NCI-H82 treated with DMSO at 0.1 percent for 48 hours (cell line): ENCODE results near the gene MTMR12.

Experiments used
- DNase-seq: peaks from one replicate; lab custom pipeline; 2025; ENCODE audit not compliant: unreplicated experiment; lab: John Stamatoyannopoulos, UW

The MTMR12 gene

GRCh38 chr5:32201122-32201753 lies 111.5 kb downstream of the MTMR12 start:
- DNase-seq: no peak

GRCh38 chr5:32197032-32197431 lies 115.7 kb downstream of the MTMR12 start:
- no peak for DNase-seq

GRCh38 chr5:32195265-32195664 lies 117.5 kb downstream of the MTMR12 start:
- no peak for DNase-seq

GRCh38 chr5:32193591-32193990 lies 119.1 kb downstream of the MTMR12 start:
- no peak for DNase-seq

GRCh38 chr5:32190095-32190494 lies 122.6 kb downstream of the MTMR12 start:
- DNase-seq: no peak

- DNase-seq: no peak
Observed at GRCh38 chr5:32187675-32188074, 125.1 kb downstream of the MTMR12 start.

- DNase-seq: no peak
Observed at GRCh38 chr5:32182463-32183063, 130.2 kb downstream of the MTMR12 start.
